ENCODE data around the gene SLC48A1.

GRCh38 chr12:47825173-47825639, 52.2 kb downstream of the SLC48A1 start:
- no peak for TF ChIP-seq POLR2A (IDR thresholded peaks at IDR 0.05)
- no peak for TF ChIP-seq CTCF (IDR thresholded peaks at IDR 0.05)

Measured in heart left ventricle (tissue), 13 donors.